Peyer's patch (tissue), 4 donors: ENCODE results near the gene TLN1.

Experiments used
- POLR2A ChIP-seq, 2 donors: fragments of 450-650 bp; IDR thresholded peaks; one replicate each; pipeline ENCODE4 v1.5.1; 2017; ENCODE audit warnings: antibody characterized with exemption in 2 of 2, mild to moderate bottlenecking in 2 of 2, moderate library complexity in 2 of 2
- TF ChIP-seq, protein P1 (sequence below), 6 experiments: fragments of 450-650 bp in 4 of 6; fragments of 200-600 bp in 2 of 6; sonication (generic) in 1 of 6; IDR thresholded peaks; one replicate each; pipeline ENCODE4 v1.5.1; 2017 to 2019; ENCODE audit warnings: antibody characterized with exemption in 6 of 6, mild to moderate bottlenecking in 3 of 6, moderate library complexity in 1 of 6

DNA sequence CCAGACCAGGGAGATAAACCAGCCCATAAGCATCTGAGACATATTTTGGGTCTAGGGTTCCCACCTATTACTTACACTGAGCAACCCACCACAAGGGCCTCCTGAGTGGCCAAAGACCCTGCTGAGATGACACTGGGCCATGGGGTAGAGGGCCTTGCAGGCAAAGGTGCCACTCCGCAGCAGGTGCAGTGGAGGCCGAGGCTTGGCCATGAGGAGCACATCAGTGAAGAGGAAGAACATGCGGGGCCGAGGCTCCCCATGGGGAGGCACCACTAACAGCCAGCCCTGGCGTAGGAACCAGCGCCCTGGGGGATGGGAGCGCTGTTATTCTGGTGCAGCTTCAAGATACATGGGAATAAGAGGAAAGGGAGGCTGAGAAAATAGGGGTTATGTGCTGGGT, 69.6 kb downstream of the TLN1 start:
- TF ChIP-seq, protein P1, sequence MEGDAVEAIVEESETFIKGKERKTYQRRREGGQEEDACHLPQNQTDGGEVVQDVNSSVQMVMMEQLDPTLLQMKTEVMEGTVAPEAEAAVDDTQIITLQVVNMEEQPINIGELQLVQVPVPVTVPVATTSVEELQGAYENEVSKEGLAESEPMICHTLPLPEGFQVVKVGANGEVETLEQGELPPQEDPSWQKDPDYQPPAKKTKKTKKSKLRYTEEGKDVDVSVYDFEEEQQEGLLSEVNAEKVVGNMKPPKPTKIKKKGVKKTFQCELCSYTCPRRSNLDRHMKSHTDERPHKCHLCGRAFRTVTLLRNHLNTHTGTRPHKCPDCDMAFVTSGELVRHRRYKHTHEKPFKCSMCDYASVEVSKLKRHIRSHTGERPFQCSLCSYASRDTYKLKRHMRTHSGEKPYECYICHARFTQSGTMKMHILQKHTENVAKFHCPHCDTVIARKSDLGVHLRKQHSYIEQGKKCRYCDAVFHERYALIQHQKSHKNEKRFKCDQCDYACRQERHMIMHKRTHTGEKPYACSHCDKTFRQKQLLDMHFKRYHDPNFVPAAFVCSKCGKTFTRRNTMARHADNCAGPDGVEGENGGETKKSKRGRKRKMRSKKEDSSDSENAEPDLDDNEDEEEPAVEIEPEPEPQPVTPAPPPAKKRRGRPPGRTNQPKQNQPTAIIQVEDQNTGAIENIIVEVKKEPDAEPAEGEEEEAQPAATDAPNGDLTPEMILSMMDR (IDR thresholded peaks at IDR 0.05), result no peak
- no peak for TF ChIP-seq POLR2A (IDR thresholded peaks at IDR 0.05)
